Stimulated activated CD8-positive, alpha-beta memory T cell treated with anti-CD3 and anti-CD28 coated beads, Interleukin-4, amount 100 ng/mL, for 4 hours (primary cell): ENCODE results near the gene FADS6.
"Not testable (repeated sequence)": the region's sequence is repeated elsewhere in the genome, so short reads cannot be mapped to it uniquely, and the experiment has no call there.

Source experiments
- DNase-seq, 2 donors: peaks; one replicate each; pipeline ENCODE4 v3.0.0-alpha.2; 2020; ENCODE audit warnings: low read depth in 2 of 2, low spot score in 1 of 2

Gene FADS6

GRCh38 chr17:74921026-74921681, 27.7 kb upstream of the FADS6 start:
- DNase-seq = no peak

DNA sequence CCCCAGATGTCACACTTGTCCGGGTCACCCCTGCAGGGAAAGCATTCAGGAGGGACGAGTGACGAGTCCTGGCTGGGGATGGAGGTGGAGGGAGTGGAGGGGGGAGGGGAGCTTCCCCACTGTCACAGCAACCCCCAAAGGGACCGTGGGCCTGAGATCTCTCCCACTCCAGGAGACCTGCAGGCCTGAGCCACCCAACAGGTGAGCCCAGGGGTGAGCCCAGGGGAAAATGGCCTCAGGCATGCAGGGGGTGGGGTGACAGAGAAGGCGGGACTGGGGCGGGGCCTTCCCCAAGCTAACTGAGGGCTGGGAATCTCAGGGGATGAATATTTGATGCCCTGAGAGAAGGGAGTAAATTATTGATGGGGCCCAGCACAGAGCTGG, 27.2 kb upstream of the FADS6 start:
- no peak for DNase-seq

DNA sequence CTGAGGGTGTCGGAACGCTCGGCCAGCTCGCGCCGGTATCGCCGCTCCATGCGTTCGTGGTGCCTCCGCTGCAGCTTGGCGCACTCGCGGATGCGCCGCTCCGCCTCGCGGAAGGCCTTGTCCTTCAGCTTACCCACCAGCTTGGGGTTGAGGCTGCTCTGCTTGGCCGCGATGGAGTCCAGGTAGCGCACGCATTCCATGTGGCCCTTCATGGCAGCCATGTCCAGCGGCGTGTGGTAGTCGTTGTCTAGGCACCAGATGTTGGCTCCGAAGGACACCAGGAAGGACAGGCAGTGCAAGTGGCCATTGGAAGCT, 26.8 kb upstream of the FADS6 start:
- DNase-seq = no peak

DNA sequence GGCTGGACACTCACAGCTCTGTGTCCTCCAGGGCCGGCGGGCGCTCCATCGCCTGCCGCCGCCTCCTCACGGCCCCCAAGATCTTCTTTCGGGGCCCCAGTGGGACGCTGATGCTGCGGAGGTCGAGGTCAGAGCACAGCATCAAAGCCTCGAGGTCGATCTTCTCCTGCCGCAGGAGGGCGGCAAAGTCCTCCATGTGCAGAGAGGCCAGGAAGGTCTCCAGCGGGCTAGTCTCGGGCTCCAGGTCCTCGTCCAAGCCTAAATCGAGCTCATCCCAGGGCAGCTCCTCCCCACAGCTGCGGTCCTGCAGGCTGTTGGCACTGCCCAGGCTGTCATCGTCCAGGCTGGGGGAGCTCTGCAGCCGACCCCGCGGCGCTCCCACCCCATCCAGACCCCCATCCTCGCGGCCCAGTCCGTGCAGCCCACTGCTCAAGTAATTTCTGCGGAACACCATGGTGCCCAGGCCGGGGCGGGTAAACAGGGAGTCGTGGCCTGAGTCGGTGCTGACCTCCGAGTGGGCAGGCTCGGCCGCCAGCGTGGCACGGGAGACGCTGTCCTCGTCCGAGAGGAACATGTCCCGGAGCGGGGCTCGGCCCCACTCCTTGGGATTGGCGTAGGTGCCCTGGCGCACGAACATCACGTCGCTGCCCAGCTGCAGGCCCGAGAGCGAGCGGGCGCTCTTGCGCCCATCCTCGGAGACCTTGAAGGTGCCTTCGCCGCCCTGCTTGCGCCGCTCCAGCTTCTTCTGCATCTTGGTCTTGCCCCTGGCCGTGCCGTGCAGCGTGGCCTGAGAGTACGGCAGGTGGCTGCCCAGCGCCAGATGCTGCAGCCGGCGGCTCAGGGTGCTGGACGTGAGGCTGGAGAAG, 26.2 kb upstream of the FADS6 start:
- no peak for DNase-seq

- DNase-seq = no peak
Measured at GRCh38 chr17:74918906-74919305, 25.5 kb upstream of the FADS6 start.

GRCh38 chr17:74917430-74917829, 24.0 kb upstream of the FADS6 start:
- DNase-seq = no peak

DNA sequence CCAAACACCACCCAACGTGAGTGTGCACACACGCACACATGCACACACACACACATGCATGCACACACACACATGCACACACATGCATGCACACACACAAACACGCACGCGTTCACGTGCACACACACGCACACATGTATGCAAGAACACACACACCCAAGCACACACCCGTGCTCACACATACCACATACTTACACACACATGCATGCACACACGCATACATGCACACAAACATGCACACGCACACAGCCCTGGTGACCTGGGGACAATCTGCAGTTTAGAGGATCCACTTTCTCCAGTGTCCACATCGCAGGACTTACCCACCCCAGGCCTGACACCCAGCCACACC, 23.4 kb upstream of the FADS6 start:
- DNase-seq = no peak

GRCh38 chr17:74916136-74916850, 22.9 kb upstream of the FADS6 start:
- no peak for DNase-seq

GRCh38 chr17:74911423-74911822, 18.0 kb upstream of the FADS6 start:
- not testable (repeated sequence) for DNase-seq

GRCh38 chr17:74909097-74909496, 15.7 kb upstream of the FADS6 start:
- DNase-seq = not testable (repeated sequence)

DNA sequence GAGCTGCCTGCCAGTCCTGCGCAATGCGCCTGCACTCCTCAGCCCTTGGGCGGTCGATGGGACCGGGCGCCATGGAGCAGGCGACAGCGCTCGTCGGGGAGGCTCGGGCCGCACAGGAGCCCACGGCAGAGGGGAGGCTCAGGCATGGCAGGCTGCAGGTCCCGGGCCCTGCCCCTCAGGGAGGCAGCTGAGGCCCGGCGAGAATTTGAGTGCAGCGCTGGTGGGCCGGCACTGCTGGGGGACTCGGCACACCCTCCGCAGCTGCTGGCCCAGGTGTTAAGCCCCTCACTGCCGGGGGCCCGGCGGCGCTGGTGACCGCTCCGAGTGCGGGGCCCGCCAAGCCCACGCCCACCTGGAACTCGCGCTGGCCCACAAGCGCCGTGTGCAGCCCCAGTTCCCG, 13.6 kb upstream of the FADS6 start:
- no peak for DNase-seq

DNA sequence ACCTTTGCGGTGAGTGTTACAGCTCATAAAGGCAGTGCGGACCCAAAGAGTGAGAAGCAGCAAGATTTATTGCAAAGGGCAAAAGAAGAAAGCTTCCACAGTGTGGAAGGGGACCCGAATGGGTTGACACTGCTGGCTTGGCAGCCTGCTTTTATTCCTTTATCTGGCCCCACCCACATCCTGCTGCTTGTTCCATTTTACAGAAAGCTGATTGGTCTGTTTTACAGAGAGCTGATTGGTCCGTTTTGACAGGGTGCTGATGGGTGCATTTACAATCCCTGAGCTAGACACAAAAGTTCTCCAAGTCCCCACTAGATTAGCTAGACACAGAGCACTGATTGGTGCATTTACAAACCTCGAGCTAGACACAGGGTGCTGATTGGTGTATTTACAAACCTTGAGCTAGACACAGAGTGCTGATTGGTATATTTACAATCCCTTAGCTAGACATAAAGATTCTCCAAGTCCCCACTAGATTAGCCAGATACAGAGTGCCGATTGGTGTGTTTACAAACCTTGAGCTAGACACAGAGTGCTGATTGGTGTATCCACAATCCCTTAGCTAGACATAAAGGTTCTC, 12.9 kb upstream of the FADS6 start:
- DNase-seq = not testable (repeated sequence)

GRCh38 chr17:74904687-74905409, 11.4 kb upstream of the FADS6 start:
- no peak for DNase-seq

DNA sequence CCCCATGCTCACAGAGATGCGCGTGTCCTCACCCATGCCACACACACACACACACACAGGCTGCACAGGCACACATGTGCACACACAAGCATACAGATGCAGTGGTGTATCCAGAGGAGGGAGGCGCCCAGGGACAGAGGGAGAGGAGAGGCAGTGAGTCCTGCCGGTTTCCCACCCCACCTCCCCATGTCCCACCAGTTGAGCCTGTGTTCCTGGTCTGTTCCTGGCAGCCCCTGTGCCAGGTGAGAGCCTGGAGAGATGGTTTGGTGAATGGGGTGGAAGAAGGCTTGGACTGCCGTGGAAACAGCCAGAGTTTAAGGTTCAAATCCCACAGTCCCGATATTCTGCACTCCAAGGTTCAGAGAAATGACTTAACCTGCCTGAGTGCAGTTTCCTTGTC, 10.2 kb upstream of the FADS6 start:
- DNase-seq = no peak

DNA sequence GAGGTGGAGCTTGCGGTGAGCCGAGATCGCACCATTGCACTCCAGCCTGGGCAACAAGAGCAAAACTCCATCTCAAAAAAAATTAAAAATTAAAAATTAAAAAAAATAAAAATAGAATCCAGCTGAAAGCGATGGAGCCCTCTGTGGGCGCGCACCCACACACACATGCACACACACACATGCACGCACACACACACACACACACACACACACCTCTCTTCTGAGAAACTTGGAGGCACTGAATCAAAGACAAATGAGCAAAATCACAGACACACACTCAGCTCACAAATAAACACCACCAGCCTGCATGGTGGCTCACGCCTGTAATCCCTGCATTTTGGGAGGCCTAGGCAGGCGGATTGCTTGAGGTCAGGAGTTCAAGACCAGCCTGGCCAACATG, 9.6 kb upstream of the FADS6 start:
- no peak for DNase-seq

- DNase-seq = no peak
Measured at GRCh38 chr17:74901353-74902135, 8.1 kb upstream of the FADS6 start.

DNA sequence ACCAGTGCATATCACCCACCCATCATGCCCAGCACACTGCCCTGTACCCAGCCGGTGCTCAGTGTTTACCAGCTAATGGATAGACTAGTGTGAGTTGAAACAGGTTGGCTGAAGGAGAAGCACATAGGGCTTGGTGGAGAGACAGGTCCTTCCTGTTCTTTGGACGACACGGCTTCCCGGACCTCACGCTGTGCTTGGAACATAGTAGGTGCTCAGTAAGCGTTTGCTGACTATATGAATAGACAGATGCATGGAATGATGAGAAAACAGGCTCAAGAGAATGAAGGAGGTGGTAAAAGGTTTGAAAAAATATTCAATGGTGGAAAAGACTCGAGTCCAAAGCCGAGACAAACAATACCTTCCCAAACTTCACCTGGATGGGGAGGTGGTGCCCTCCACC, 6.8 kb upstream of the FADS6 start:
- DNase-seq = no peak

GRCh38 chr17:74898376-74898946, 5.0 kb upstream of the FADS6 start:
- no peak for DNase-seq

DNA sequence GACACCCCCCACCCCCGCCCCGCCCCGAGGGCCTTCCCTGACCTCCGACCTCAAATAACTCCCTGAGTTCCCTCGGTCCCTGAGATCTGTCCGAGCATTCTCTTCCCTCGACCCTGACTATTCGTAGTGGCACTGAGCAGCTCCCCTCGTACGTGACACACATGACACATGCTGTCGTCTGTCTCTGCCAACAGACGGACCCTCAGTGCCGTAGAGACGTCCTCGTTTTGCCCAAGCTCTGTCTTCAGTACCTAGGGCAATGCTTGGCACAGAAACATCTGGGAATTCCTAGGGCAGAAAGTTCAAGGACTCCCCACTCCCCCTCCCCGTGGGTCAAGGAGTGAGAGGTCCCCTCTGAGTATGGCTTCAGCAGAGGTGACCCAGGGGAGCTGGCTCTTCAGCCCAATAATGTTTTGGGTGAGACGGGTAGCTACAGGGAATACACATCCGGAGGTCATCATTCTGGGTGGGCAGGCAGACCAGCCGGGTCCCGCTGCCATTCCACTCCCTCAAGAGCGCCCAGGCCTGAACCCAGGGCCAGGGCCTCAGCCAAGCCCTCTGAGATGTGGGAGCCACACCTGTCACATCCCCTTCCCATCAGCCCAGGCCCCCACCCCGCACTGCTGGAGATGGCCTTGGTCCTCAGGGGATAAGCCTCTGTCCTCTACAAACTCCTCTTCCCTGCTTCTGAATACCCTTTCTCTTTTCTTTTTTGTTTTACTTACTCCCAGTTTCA, 671 bp upstream of the FADS6 start:
- DNase-seq = no peak
